K562 (cell line): ENCODE results near the gene SGK1. TPM values are rescaled to one million over a fixed set of nuclear protein-coding genes. Genes with fewer than 3 reads are reported as not detected.
A peak's percentile ranks its signal among the peaks of the same experiment; 100 is the strongest.

ENCODE experiments used
- ATAC-seq: fragments of 200-7000 bp; cut with Tn5 transposase; 3 replicates; pipeline ENCODE4 v1.9.1; 2020; ENCODE audit warnings: moderate library complexity
- BruUV-seq: library from RNA; stranded (reverse); fragments of 400-500 nt; replicated peaks from 2 replicates; lab custom pipeline; 2021; lab: Mats Ljungman, UMichigan
- CTCF ChIA-PET: fragments of 300-600 bp; formaldehyde crosslinking; extraction: SDS; loops from one replicate; lab custom pipeline; 2021; ENCODE audit warnings: low intra/inter-chr PET ratio; lab: Yijun Ruan, JAX
- POLR2A ChIA-PET: fragments of 300-600, 350-650 bp; sonication (Branson Sonifier 250); formaldehyde crosslinking; extraction: SDS; loops from one replicate; lab custom pipeline; 2021; ENCODE audit warnings: antibody characterized with exemption, inconsistent platforms; lab: Yijun Ruan, JAX
- DNase-seq, 4 experiments: peaks; one replicate each; pipeline versions ENCODE4 v3.0.0 to v3.0.0-alpha.2; 2011 to 2018; ENCODE audit warnings: low spot score in 3 of 4, mixed read lengths in 3 of 4; ENCODE audit errors: extremely low read depth in 1 of 4
- FAIRE-seq: peaks from 2 replicates; lab custom pipeline; 2011; peaks lifted over from hg19 to GRCh38; lab: Jason Lieb, UNC
- H2AFZ ChIP-seq: 2 replicates; pipeline ENCODE4 v1.6.0; 2011; ENCODE audit warnings: low read depth, low read length, control low read depth, inconsistent platforms
- H3K27ac ChIP-seq: fragments of 200-600 bp; 3 replicates; pipeline ENCODE4 v1.8.0; 2011; ENCODE audit warnings: low read depth, mild to moderate bottlenecking, control low read depth, inconsistent platforms, low read length, moderate library complexity, mixed read lengths; ENCODE audit errors: extremely low read depth
- H3K27me3 ChIP-seq, 2 experiments: fragments of 300-600 bp in 1 of 2; 2 replicates in 1 of 2; 3 replicates in 1 of 2; pipeline versions ENCODE4 v1.6.0 to v1.8.0; 2011; ENCODE audit warnings: inconsistent platforms in 2 of 2, low read length in 2 of 2, mild to moderate bottlenecking in 1 of 2, mixed read lengths in 1 of 2, moderate library complexity in 1 of 2; ENCODE audit not compliant: control insufficient read depth in 2 of 2, insufficient read depth in 2 of 2
- H3K36me3 ChIP-seq: fragments of 300-600 bp; 3 replicates; pipeline ENCODE4 v1.8.0; 2011; ENCODE audit warnings: mild to moderate bottlenecking, low read length, inconsistent platforms; ENCODE audit not compliant: control insufficient read depth, insufficient read depth
- H3K4me1 ChIP-seq, 2 experiments: fragments of 200-600 bp in 1 of 2; replicated peaks in 1 of 2; 2 replicates in 1 of 2; 3 replicates in 1 of 2; pipeline versions ENCODE4 v1.5.1 to v1.8.0; 2011; ENCODE audit warnings: inconsistent platforms in 2 of 2, low read length in 2 of 2, mild to moderate bottlenecking in 1 of 2, mixed read lengths in 1 of 2, moderate library complexity in 1 of 2; ENCODE audit not compliant: control insufficient read depth in 2 of 2, insufficient read depth in 2 of 2
- H3K4me2 ChIP-seq: 2 replicates; pipeline ENCODE4 v1.6.1; 2011; ENCODE audit warnings: low read length, control low read depth, inconsistent platforms, mixed read lengths; ENCODE audit not compliant: insufficient read depth
- H3K4me3 ChIP-seq: fragments of 200-600 bp; sonication (generic), shearing (Covaris generic); 2 replicates; pipeline ENCODE4 v1.5.1; 2016; ENCODE audit warnings: control low read depth, inconsistent platforms
- H3K79me2 ChIP-seq: fragments of 200-600 bp; 3 replicates; pipeline ENCODE4 v1.8.0; 2011; ENCODE audit warnings: low read length, inconsistent platforms; ENCODE audit not compliant: control insufficient read depth, insufficient read depth
- H3K9ac ChIP-seq, 2 experiments: 2 replicates each; pipeline versions ENCODE4 v1.6.0 to v1.6.1; 2011; ENCODE audit warnings: low read depth in 2 of 2, low read length in 2 of 2, control low read depth in 1 of 2, inconsistent platforms in 1 of 2, mild to moderate bottlenecking in 1 of 2, mixed read lengths in 1 of 2; ENCODE audit not compliant: insufficient read depth in 1 of 2
- H3K9me1 ChIP-seq: one replicate; pipeline ENCODE4 v1.6.0; 2011; ENCODE audit warnings: inconsistent platforms, mild to moderate bottlenecking, low read length, moderate library complexity; ENCODE audit not compliant: control insufficient read depth, insufficient read depth
- H3K9me3 ChIP-seq: replicated peaks from 2 replicates; pipeline ENCODE4 v1.5.1; 2011; ENCODE audit warnings: low read depth, low read length, inconsistent platforms; ENCODE audit not compliant: control insufficient read depth, insufficient read depth
- H4K20me1 ChIP-seq: replicated peaks from 2 replicates; pipeline ENCODE4 v1.6.1; 2011; ENCODE audit warnings: low read length, inconsistent platforms, mixed read lengths; ENCODE audit not compliant: control insufficient read depth, insufficient read depth
- PKNOX1 ChIP-seq: fragments of 450-650 bp; IDR thresholded peaks from 2 replicates; pipeline ENCODE4 v1.6.1; 2016
- RB1 ChIP-seq: fragments of 450-650 bp; IDR thresholded peaks from 2 replicates; pipeline ENCODE4 v1.6.1; 2017; ENCODE audit warnings: low read depth, mild to moderate bottlenecking
- WGBS: fragments of 100-300 bp; shearing (Covaris generic); methylation state at CpG from one replicate; pipeline ENCODE4 v1.1.6; 2016; ENCODE audit warnings: low coverage, mixed read lengths; ENCODE audit not compliant: insufficient coverage; ENCODE audit errors: missing lambda C conversion rate; 5-methylcytosine and 5-hydroxymethylcytosine counted together
- in situ Hi-C: fragments of 300-500 bp; cut with MboI; formaldehyde crosslinking; loops from 4 replicates; pipeline ENCODE4 v1.15.0; 2018; ENCODE audit warnings: inconsistent platforms, mixed read lengths
- intact Hi-C: fragments of 100-400 bp; cut with micrococcal nuclease; formaldehyde crosslinking; loops from 2 replicates; pipeline ENCODE4 v1.14.2; 2022
- polyA plus RNA-seq, 8 experiments: library from polyadenylated mRNA; depleted of rRNA in 4 of 8; stranded (reverse) in 5 of 8; unstranded in 3 of 8; fragments of >200 nt; fragmentation: Nextera tagmentation in 2 of 8; fragmentation: Illumina TruSeq in 1 of 8; extraction: Ambion mirVana in 2 of 8; extraction: Trizol in 1 of 8; gene quantifications; 2 replicates each; pipeline versions ENCODE4 v1.2.1 to v1.2.3, GENCODE V29; 2011 to 2014; ENCODE audit warnings: inconsistent platforms in 1 of 8, missing spikeins in 1 of 8
- total RNA-seq, 7 experiments: library from RNA; depleted of rRNA in 6 of 7; stranded (reverse); fragments of >200 nt in 6 of 7; fragmentation: Illumina TruSeq in 2 of 7; extraction: Trizol in 2 of 7; gene quantifications; 2 replicates each; pipeline versions ENCODE4 v1.2.1 to v1.2.3, GENCODE V29; 2011 to 2021; ENCODE audit warnings: low replicate concordance in 1 of 7

The SGK1 gene
- total and polyA plus RNA-seq, 9 of the 15 experiments (the other 6 are each of a cell fraction or from before 2014, with no cell fraction given), result 3.5 to 7.2 (median 3.9) TPM

DNA sequence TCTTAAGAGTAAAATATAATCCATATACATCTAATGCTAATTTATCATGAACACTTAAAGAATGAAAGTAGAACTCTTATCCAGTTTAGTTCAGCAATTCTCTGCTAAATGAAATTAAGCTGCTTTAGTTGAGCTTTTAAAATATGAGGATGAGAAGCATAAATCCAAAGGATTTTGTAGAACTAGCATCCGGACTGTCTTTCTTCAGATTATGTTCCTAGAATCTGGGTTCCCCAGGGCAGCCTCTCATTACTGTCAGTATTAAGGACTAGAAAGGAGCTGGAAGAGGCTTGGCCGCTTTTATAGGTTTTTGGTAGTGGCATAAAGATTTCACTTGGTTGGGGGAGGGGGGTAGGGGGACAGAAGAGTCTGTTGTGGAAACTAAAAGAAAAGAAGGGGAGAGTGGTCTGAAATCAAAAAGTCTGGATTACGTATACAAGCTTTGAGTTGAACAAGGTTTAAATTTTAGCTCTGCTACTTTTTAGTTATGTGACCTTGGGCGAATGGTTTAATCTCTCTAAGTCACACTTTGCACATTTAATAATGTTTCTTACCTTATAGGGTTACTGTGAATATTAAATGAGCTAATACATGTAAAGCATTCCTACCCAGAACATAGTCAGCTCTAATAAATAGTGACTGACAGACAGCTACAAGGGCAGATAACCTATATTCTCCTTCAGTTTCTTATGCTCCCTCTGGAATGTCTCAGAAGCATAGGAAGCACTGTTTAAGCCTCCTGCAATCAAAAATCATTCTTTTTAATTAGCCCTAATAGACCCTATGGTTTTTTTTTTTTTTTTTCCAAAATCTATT is 3.7 kb downstream of the SGK1 start:
- Histone ChIP-seq H3K9me3 (no peaks in the 10 kb centered on the region), H3K36me3 (no peaks in the 10 kb centered on the region)
- FAIRE-seq, result no peak
- TF ChIP-seq PKNOX1, result peak; percentile 29; the same call in 1 of the 2 replicates
- no peak for TF ChIP-seq RB1
- TF ChIP-seq, all 486 proteins: peak for 1
- peak overlapping the region; percentile 57 for H2AFZ ChIP-seq
- POLR2A ChIA-PET, result interaction anchor here (0.5 to 1.2 kb wide), 2 partner anchors 15 to 1500 kb away, joined by 3 read pairs; no protein-coding TSS in a partner anchor
- in situ Hi-C loops (no loop called here), intact Hi-C loops (no loop called here)
- H3K4me1 ChIP-seq, result peaks cover 12 to 20% of the 10 kb centered on the region in 2 experiments; a peak in 4 of 5 replicates
- BruUV-seq, result no TSS peak
- H3K4me2 ChIP-seq, result no peak overlapping the region
- H4K20me1 ChIP-seq, result no peaks in the 10 kb centered on the region
- no peaks in the 10 kb centered on the region for H3K27me3 ChIP-seq
- H3K4me3 ChIP-seq, result no peak overlapping the region
- no peaks in the 10 kb centered on the region for H3K79me2 ChIP-seq
- CTCF ChIA-PET, result interaction anchor here (0.5 kb wide), 1 partner anchor 18 kb away, joined by 6 read pairs; no protein-coding TSS in a partner anchor
- no peak overlapping the region for H3K9ac ChIP-seq
- peak overlapping the region; percentile 29; the same call in 2 of the 3 replicates for H3K27ac ChIP-seq
- ATAC-seq (no peak), DNase-seq (no peak)
- no peaks in the 10 kb centered on the region for H3K9me1 ChIP-seq
- 58% methylated on average over 4 of the region's 4 CpGs for WGBS
